ENCODE data around the gene EPOP.

Gene EPOP

DNA sequence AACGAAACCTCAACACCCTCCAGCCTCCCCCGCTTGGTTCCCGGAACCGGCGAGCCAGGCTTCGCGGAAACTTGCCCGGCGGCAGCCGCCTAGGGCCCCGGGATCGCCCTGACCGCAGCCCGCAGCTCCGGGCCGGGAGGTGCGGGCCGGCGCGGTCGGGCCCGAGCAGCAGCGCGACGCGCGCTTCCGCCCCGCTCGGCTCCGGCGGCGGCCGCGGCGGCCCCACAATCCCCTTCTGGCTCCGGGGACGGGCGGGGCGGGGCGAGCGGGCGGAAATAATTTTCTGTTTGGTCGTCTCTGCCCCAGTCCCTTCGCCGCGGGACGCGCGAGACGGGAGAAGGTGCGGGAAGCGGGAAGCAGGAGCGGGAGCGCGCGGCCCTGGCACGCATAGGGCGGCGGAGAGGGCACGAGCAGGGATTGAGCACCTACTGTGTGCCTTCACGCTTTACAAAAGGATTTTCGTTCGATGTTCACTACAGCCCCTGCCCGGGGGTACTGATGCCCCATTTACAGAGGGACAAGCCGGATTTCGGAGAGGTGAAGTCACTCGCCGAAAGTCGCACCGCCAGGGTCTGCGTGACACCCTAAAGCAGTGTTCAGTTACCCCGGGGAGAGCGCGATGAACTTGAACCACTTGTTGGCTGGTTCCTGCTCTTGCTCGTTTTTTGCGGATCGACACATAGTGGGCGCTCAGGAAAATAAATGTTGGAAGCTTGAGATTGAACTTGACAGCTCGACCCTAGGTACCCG is 27.6 kb upstream of the EPOP start:
- peaks cover 5% of the 10 kb centered on the region for H3K27me3 Mint-ChIP-seq
- no peaks in the 10 kb centered on the region for H3K9me3 Mint-ChIP-seq
- H3K27ac Mint-ChIP-seq: peak overlapping the region; percentile 98
- peaks cover 16% of the 10 kb centered on the region for H3K36me3 Mint-ChIP-seq
- DNase-seq: peak; percentile 89
- H3K4me3 Mint-ChIP-seq: peak overlapping the region; percentile 93
- H3K4me1 Mint-ChIP-seq: peaks cover 44% of the 10 kb centered on the region
- CTCF ChIA-PET: interaction anchor here (4.0 kb wide), 1 partner anchor 32 kb away, joined by 13 read pairs; no protein-coding TSS in a partner anchor

DNA sequence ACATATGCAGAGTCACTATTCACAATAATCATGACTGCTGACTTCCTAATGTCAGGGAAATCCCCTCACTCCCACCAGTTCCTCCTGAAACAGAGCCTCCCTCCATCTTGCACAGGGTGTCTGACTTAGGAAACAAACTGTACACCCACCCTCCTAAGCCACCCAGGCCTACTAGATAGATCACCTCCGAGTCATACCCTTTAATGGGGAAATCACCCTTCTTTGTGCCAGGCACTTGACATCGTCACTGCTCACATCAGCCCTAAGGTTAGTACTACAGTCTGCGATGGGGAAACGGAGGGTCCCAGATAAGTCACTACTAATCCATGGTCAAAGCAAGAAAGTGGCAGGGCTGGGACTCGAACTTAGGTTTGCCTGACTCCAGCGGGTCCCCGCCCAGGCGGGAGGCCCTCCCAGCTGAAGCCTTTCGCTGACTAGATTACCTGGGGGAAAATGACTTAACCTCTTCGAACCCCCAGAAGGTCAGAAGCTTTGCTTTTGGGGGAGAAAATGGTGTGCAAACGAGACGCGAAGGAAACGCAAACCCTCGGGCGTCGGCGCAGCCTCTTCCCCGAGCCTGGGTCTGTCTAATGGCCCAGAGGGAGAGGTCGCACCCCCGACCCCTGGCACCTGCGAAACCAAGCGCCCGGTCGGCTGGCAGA is 26.9 kb upstream of the EPOP start:
- CTCF ChIA-PET: interaction anchor here (1.0 to 4.0 kb wide), 3 partner anchors 24 to 33 kb away, joined by 3 to 13 read pairs (median 3); no protein-coding TSS in a partner anchor
- Mint-ChIP-seq H3K4me3 (peak overlapping the region; percentile 57), H3K9me3 (no peaks in the 10 kb centered on the region), H3K4me1 (peaks cover 46% of the 10 kb centered on the region), H3K27ac (peak overlapping the region; percentile 91), H3K36me3 (peaks cover 12% of the 10 kb centered on the region), H3K27me3 (peaks cover 10% of the 10 kb centered on the region)
- DNase-seq: peak; percentile 83

DNA sequence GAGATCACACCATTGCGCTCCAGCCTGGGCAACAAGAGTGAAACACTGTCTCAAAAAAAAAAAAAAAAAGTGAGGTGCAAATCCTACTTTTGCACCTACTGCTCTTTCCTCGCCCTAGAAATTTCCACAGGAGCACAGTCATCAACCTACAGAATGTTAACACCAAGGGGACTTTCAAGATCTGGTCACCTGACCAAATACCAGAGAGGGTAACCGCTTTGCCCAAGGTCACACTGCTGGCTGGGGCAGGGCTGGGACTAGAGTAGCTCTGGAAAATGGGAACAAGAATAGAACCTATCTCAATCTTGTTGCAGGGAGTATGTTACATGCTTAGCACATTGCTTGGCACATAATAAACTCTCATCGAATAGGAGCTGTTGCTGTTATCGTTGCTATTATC is 24.0 kb upstream of the EPOP start:
- no peak overlapping the region for H3K27ac Mint-ChIP-seq
- H3K36me3 Mint-ChIP-seq: no peaks in the 10 kb centered on the region
- DNase-seq: no peak
- CTCF ChIA-PET: interaction anchor here (1.5 to 4.0 kb wide), 2 partner anchors 30 to 36 kb away, joined by 3 to 13 read pairs; no protein-coding TSS in a partner anchor
- peaks cover 17% of the 10 kb centered on the region for H3K27me3 Mint-ChIP-seq
- H3K4me3 Mint-ChIP-seq: no peak overlapping the region
- H3K9me3 Mint-ChIP-seq: no peaks in the 10 kb centered on the region
- peaks cover 47% of the 10 kb centered on the region for H3K4me1 Mint-ChIP-seq

DNA sequence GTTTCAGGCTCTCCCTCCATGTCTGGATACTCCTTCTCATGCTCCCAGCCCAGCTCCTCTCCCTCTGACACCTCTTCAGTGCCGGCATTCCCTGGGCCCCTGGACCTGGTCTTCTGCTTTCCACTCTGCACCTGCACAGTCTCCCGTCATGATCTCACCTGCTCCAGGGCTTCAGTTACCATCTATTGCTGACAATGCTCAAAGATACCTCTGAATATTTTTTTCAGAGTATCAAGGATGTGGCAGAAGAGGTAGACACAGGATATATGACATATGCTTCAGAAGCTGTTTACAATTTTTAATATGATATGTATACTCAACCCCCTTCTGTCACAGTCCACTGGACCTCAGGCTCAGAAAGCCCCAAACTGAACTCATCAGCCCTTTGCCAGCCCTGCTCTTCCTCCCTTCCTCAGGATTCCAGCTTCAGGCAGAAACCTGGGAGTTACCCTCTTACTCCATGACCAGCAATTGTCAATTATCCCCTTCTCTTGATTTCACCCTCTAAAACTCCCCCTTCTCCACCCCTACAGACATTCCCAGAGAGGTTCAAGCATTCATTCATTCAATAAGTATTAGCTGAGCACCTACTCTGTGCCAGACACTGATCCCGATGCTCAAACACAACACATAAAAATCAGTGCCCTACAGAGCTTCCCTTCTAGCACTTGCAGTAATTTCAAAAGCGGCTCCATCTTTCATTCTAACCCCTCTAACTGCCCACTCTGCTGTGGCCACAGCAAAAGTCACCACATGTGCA is 22.5 kb upstream of the EPOP start:
- Mint-ChIP-seq H3K4me1 (peaks cover 39% of the 10 kb centered on the region), H3K4me3 (no peak overlapping the region)

DNA sequence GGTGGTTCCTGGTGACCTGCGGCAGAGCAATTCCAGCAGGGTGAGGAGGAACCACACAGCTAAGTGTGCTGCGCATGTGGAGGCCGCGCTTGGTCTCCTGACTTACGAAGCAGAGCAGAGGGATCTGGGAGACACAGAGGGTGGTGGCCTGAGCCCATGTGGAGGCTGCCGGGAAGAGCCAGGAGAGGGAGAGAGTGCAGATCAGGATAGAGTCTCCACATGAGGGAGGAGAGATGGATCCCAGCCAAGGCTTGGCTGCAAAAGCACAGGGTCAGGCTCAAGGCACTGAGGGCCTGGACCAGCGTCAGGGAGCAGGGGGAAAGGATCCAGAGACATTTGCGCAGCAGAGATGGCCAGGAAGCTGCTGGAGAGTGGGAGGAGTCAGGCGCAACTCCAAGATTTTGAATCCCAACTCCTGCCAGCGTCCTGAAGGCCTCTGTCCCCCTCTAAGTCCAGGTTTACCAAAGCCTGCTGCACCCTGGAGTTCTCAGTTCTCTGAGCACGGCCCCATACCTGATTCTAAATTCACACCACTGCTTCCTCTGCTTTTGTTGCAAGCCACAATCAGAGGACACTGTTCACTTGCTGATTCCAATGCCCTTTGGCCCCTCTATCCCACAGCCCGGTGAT is 19.1 kb upstream of the EPOP start:
- Mint-ChIP-seq H3K36me3 (no peaks in the 10 kb centered on the region), H3K4me3 (no peak overlapping the region), H3K4me1 (peaks cover 20% of the 10 kb centered on the region), H3K9me3 (no peaks in the 10 kb centered on the region), H3K27ac (peak overlapping the region; percentile 6), H3K27me3 (peaks cover 39% of the 10 kb centered on the region)
- no peak for DNase-seq
- CTCF ChIA-PET: interaction anchor here (1.9 to 2.0 kb wide), 2 partner anchors 16 to 38 kb away, joined by 5 to 6 read pairs; no protein-coding TSS in a partner anchor

More for the DNA sequence above, 22.5 kb upstream of the EPOP start:
- Mint-ChIP-seq H3K27ac (peak overlapping the region; percentile 60), H3K27me3 (peaks cover 26% of the 10 kb centered on the region), H3K36me3 (no peaks in the 10 kb centered on the region), H3K9me3 (no peaks in the 10 kb centered on the region)
- CTCF ChIA-PET: interaction anchor here (0.8 to 2.4 kb wide), 3 partner anchors 17 to 38 kb away, joined by 3 to 18 read pairs (median 3); partner anchors contain the start of gene EPOP
- DNase-seq: no peak

DNA sequence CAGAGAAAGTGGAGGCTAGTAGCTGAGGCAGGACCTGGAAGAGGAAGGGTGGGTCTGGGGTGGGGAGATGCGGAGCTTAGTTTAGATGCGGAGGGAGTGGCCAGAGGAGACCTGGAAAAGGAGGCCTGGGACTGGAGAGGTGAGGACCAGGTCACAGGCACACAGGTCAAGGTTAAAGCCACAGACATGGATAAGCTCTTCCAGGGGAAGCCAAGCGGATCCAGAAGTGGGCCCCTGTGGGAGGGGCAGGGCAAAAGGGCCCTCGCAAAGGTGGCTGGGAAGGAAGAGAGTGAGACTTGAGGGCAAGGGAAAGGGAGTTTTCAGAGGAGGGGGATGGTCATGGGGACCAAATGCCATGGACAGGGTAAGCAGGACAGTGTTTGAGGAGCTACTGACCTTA is 16.4 kb upstream of the EPOP start:
- CTCF ChIA-PET: interaction anchor here (1.4 kb wide), 2 partner anchors 14 to 44 kb away, joined by 3 to 5 read pairs; no protein-coding TSS in a partner anchor
- H3K9me3 Mint-ChIP-seq: no peaks in the 10 kb centered on the region
- peaks cover 5% of the 10 kb centered on the region for H3K4me1 Mint-ChIP-seq
- no peak overlapping the region for H3K4me3 Mint-ChIP-seq
- no peak overlapping the region for H3K27ac Mint-ChIP-seq
- no peaks in the 10 kb centered on the region for H3K36me3 Mint-ChIP-seq
- DNase-seq: no peak
- peaks cover 40% of the 10 kb centered on the region for H3K27me3 Mint-ChIP-seq

DNA sequence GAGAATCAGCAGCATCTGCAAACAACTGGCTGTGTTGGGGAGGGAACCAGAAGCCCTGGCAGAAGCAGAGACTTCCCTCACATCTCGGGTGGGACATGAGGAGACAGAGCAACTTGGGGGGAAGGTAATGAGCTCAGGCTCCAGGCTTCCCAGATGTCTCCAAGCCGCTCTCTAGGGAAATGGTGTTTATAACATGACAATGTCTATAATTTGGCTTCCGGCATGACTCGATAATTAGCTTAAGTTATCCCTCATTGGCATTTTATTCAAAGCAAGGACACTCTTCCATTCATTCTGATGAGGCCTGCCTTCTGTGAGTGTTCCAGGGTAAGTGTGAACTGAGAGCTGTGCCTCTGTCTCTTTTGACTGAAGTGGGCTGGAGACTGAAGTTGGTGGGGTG is 15.6 kb upstream of the EPOP start:
- no peak for DNase-seq
- H3K36me3 Mint-ChIP-seq: no peaks in the 10 kb centered on the region
- no peak overlapping the region for H3K27ac Mint-ChIP-seq
- no peak overlapping the region for H3K4me3 Mint-ChIP-seq
- no peaks in the 10 kb centered on the region for H3K9me3 Mint-ChIP-seq
- H3K27me3 Mint-ChIP-seq: peaks cover 47% of the 10 kb centered on the region
- H3K4me1 Mint-ChIP-seq: no peaks in the 10 kb centered on the region
- CTCF ChIA-PET: interaction anchor here (1.4 kb wide), 2 partner anchors 14 to 45 kb away, joined by 3 to 5 read pairs; no protein-coding TSS in a partner anchor

DNA sequence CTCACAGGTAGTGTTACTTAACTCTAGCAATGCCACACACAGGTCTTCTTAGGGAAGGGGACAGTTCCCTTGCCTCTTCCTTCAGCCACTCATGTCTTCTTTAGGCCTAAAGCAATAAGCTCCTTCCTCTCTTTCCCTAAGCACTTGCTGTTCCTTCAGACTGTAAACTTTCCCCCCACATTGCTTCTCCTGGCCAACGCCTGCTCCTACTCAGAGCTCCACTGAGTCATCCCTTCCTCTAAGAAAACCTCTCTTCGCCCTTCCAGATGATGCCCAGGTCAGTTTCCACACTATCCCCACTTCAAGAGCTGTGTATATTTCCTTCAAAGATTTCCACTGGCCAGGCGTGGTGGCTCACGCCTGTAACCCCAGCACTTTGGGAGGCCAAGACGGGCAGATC is 12.5 kb upstream of the EPOP start:
- Mint-ChIP-seq H3K36me3 (no peaks in the 10 kb centered on the region), H3K27ac (peak overlapping the region; percentile 38), H3K27me3 (peaks cover 45% of the 10 kb centered on the region), H3K9me3 (no peaks in the 10 kb centered on the region), H3K4me1 (no peaks in the 10 kb centered on the region), H3K4me3 (no peak overlapping the region)
- CTCF ChIA-PET: interaction anchor here (1.0 to 4.2 kb wide), 3 partner anchors 11 to 49 kb away, joined by 3 to 22 read pairs (median 5); partner anchors contain the start of gene EPOP
- no peak for DNase-seq

DNA sequence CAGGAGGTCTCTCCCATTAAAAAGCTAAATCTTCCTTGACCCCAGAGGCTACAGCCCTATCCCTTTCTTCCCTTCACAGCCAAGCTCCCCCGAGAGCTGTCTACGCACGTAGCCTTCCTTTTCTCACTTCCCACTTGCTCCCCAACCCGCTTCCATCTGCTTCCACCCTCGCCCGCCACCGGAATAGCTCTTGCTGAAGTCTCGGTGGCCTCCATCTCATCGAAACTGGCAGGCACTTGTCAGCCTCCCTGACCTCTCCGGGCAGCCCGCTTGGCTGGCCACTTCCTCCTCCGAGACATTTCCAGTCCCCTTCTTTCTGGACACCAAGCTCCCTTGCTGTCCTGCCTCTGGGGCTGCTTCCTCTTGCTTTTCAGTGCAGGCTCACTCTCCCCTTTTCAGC is 10.7 kb upstream of the EPOP start:
- no peak overlapping the region for H3K27ac Mint-ChIP-seq
- no peaks in the 10 kb centered on the region for H3K36me3 Mint-ChIP-seq
- no peaks in the 10 kb centered on the region for H3K4me1 Mint-ChIP-seq
- no peaks in the 10 kb centered on the region for H3K9me3 Mint-ChIP-seq
- CTCF ChIA-PET: interaction anchor here (1.6 to 4.2 kb wide), 2 partner anchors 9 to 49 kb away, joined by 10 to 22 read pairs; partner anchors contain the start of gene EPOP
- peaks cover 33% of the 10 kb centered on the region for H3K27me3 Mint-ChIP-seq
- no peak for DNase-seq
- H3K4me3 Mint-ChIP-seq: no peak overlapping the region

DNA sequence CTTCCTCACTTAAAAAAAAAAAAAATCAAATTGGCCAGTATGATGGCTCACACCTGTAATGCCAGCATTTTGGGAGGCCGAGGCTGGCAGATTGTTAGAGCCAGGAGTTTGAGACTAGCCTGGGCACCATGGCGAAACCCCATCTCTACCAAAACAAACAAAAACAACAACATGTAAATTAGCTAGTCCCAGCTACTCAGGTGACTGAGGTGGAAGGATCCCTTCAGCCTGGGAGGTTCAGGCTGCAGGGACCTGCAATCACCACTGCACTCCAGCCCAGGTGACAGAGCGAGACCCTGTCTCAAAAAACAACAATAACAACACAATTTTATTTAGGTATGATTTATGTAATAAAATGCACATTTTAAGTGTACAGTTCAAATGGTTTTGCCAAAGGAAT is 6.3 kb upstream of the EPOP start:
- H3K27ac Mint-ChIP-seq: no peak overlapping the region
- peaks cover 25% of the 10 kb centered on the region for H3K27me3 Mint-ChIP-seq
- peaks cover 15% of the 10 kb centered on the region for H3K4me1 Mint-ChIP-seq
- no peaks in the 10 kb centered on the region for H3K9me3 Mint-ChIP-seq
- H3K36me3 Mint-ChIP-seq: no peaks in the 10 kb centered on the region
- no peak overlapping the region for H3K4me3 Mint-ChIP-seq
- no peak for DNase-seq
- CTCF ChIA-PET: interaction anchor here (1.2 to 1.8 kb wide), 3 partner anchors 16 to 54 kb away, joined by 3 to 12 read pairs (median 6); no protein-coding TSS in a partner anchor

DNA sequence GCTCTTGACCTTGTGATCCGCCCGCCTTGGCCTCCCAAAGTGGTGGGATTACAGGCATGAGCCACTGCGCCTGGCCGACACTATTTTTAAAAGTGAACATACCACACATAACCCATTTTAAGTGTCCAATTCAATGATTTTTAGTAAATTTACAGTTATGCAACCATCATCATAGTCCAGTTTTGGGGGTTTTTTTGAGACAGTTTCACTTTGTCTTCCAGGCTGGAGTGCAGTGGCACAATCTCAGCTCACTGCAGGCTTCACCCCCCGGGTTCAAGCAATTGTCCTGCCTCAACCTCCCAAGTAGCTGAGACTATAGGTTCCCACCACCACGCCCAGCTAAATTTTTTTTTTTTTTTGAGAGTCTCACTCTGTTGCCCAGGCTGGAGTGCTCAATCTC is 3.1 kb upstream of the EPOP start:
- H3K9me3 Mint-ChIP-seq: no peaks in the 10 kb centered on the region
- CTCF ChIA-PET: interaction anchor here (1.0 to 5.1 kb wide), 11 partner anchors 9 to 476 kb away, joined by 3 to 116 read pairs (median 5); partner anchors contain the start of gene CISD3
- no peak overlapping the region for H3K4me3 Mint-ChIP-seq
- no peak overlapping the region for H3K27ac Mint-ChIP-seq
- no peak for DNase-seq
- H3K36me3 Mint-ChIP-seq: no peaks in the 10 kb centered on the region
- peaks cover 13% of the 10 kb centered on the region for H3K27me3 Mint-ChIP-seq
- H3K4me1 Mint-ChIP-seq: peaks cover 31% of the 10 kb centered on the region

DNA sequence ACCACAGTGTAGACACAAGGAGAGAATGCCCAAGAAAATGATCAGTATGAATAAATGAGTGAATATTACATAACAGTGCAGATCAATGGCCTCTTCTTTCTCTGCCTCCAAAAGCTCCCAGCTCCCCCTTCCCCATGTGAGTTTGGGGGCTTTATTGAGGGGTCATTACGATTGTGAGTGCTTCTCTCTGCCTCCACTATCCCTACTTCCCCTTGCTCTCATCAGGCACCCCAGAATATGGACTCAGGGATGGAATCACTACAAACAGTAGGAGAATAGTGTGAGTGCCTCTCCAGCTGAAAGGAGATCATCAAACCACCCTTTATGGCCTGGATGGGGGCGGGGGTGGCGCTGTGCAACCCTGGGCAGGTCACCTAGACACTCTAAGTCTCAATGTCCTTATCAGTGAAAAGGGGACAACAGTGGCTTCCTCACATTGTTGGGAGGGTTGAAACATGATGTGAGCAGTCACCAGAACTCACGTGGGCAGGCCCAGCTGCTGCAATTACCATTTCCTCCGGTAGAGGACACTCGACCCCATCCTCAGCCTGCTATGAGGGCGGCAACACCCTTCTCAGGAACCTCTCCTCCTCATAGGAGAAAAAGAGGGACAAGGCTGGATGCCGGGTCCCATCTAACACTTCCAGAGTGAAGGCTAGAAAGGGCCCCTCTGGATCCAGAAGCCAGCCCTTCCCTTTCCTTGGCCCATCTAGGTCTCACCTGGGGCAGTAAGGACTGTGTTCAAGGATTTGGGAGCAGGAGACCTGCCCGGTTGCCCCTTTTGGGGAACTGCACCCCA is 2.1 kb upstream of the EPOP start:
- Mint-ChIP-seq H3K4me3 (no peak overlapping the region), H3K36me3 (no peaks in the 10 kb centered on the region), H3K4me1 (peaks cover 37% of the 10 kb centered on the region), H3K9me3 (no peaks in the 10 kb centered on the region), H3K27me3 (peaks cover 22% of the 10 kb centered on the region), H3K27ac (no peak overlapping the region)
- peak; percentile 88 for DNase-seq
- CTCF ChIA-PET: interaction anchor here (0.6 to 5.1 kb wide), 22 partner anchors 10 to 477 kb away, joined by 3 to 116 read pairs (median 4); partner anchors contain the start of gene CISD3
